Retina (tissue), 1 donor: ENCODE data around the gene MAP7.

Experiments used
- DNase-seq: peaks from one replicate; pipeline ENCODE4 v3.0.0-alpha.2; 2016

The MAP7 gene

DNA sequence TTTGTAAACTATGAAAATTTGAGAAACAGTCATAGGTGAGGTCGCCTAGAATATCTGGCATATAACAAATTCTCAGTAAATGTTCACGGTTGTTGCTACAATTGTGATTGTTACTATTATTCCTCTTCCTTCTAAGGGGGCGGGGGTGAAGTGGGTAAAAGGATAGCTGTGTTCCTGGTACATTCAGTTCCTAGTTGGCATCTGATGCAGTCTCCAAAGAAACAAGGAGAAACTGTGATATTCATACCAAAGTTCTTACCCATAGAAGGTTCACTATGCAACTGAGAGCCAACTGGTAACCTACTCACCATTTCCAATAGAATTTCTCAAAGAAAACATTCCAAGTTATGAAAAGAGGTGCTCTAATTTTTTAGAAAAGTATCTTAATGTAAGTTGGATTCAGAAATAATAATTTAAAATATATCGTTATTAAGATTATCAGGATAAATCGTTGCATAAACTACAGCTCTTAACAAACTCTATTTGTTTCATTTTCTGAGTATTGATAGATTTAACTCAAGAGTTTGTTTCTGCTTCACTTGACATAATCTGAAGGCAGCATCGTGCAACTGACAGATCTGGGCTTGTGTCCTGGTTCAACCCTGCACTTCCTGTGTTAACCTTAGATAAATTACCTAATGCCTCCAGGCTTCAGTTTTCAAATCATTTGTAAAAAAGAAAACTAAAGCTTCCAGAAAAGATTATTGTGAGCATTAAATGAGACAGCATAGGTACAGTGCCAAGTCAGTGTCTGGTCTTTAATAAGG is 13.3 kb upstream of the MAP7 start:
- DNase-seq: no peak

- no peak for DNase-seq
These were observed 12.0 kb upstream of the MAP7 start for GRCh38 chr6:136562211-136562610.

DNA sequence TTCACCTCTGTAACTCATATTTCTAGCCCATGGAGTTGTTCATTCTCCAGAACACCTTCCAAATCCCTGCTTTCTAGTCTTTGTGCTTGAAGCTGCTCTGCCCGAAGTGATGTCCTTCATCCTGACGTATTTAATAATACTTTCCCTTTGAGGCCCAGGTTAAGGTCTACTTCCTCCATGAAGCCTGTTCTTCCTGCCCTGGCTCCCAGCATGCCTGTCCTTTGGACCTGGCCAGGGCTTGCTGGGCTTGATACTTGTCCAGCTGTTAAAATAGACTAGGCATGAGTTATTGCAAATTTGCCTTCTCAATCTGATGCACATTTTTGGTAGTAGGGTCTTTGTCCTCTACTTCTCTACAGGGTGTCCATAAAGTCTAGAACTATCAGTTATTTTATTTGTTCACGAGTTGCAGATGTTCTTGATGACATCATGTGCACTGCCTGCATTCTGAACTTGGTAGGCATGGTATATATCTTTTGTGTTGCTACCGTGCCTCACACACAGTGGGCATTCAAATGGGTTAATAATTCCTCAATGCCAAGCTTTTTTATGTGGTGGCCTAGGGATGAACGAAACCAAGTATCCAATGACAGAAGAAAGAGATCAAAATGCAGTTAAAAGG is 3.1 kb upstream of the MAP7 start:
- DNase-seq: no peak

- no peak for DNase-seq
These were observed 1.8 kb upstream of the MAP7 start for GRCh38 chr6:136552054-136552453.

- peak; percentile 35 for DNase-seq
These were observed 881 bp upstream of the MAP7 start for GRCh38 chr6:136551103-136551502.

GRCh38 chr6:136550045-136550329 is 235 bp downstream of the MAP7 start:
- no peak for DNase-seq

DNA sequence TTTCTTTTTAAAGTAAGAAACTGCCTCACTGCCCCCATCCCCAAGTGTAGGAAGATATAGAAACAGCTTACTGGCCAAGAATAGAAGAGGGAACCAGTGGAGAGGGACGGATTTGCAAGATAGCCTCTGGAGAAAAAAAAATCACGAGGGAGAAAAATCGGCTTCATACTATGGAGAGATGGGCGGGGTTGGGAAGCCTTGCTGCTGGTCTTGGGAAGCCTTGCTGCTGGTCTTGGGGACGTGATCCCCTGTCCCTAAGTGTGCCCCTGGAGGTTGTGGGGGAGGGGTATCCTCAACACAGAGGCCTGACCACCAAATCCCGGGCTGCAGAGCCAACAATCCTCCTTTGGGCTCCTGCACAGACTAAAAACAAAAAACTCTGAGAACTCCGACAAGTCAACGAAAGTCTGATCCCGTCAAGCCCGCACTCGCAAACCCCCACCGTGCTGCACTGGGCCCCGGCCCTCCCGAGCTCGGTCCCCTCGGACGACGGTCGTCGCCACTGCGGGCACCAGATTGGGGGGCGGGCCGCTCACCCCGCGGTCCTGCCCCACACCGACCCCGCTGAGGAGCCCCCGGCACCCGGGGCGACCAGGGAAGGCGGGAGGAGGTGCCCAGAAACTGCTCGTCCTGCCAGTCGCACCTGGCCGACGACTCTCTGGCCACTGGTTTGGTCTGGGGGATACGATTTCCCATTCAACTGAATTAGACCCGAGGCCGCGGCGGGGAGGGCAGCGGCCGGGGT is 750 bp downstream of the MAP7 start:
- peak; percentile 52 for DNase-seq

- no peak for DNase-seq
These were observed 1.5 kb downstream of the MAP7 start for GRCh38 chr6:136548582-136549299.

DNA sequence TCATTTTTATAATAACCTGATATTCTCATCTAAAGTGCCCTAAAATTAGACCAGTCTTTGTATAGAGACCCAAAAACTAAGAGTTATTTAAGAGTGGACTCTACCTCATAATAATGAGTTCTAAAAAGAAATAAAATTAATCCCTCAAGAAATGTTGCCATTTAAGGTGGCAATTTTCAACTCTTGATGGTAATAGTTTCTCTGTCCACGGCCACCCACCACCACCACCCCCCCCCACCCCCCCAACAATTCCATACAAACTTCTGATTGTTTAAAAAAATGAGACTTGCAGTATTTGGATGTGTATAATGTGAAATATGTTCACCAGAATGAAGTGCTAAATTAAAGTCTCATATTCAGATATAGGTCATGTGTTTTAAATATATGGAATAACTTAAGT is 2.4 kb downstream of the MAP7 start:
- no peak for DNase-seq

DNA sequence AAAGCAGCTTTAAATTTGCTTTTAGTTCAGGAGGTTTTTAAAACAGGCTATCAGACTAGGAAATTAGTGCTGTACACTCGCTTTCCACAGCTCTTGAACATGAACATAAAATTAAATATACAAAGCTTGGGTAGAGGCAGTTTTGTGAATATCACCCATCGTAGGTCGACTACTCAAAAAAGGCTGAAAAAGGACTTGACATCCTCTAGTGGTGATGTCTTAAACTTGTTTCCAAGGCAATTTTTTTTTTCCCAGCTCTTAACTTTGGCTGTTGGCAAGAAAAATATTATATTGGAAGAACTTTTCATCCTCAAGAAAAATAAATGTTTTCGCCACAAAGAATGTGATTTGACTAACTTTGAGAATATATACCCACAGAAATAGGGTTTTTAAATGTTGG is 2.9 kb downstream of the MAP7 start:
- DNase-seq: peak; percentile 38

DNA sequence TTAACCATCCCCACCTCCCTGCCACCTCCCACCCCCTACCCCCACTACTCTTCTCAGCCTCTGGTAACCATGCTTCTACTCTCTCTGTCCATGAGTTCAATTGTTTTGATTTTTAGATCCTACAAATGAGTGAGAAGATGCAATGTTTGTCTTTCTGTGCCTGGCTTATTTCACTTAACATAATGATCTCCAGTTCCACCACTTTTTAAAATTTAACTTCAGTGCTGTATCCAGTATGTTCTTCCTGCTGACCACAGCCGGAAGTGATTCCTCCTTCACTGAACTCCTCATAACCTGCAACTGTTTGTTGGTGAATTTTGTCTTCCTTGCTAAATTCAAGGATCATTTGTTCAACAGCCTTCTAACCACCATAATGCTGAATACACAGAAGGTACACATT is 3.9 kb downstream of the MAP7 start:
- no peak for DNase-seq

DNA sequence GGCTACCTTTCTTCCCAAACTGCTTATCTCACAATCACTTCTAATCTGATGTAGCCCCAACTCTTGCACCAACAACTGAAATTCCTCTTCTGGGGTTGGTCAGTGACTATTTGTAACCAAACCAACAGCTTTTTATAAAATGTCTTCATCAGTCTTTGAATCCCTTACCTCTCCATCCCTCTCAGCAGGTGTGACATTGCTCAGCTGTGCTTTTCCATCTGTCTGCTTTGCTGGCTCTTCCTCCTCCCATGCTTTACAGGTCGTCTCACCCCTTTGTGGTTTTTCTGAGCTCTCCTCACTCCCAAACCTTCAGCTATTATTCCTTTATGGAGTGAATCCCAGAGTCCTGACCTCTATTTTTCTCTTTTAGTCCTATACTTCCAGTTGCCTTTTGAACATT is 5.9 kb downstream of the MAP7 start:
- no peak for DNase-seq

DNA sequence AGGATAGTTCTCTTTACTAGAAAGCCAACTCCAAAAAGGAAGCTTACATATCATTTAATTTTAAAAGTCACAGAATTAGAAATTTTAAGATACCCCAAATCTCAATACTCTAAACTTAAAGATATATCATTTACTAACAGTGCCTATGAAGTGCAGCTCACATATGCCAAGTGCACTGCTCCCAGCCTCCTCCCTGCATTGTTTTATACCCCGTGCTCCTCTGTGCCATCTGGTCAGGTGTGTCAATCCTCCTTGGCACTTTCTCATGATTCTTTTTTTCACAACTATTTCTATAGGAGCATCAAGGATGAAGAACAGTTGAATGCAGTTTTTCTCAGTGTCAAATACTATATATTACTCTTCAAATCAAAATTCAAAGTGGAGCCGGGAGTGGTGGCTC is 8.8 kb downstream of the MAP7 start:
- DNase-seq: no peak

DNA sequence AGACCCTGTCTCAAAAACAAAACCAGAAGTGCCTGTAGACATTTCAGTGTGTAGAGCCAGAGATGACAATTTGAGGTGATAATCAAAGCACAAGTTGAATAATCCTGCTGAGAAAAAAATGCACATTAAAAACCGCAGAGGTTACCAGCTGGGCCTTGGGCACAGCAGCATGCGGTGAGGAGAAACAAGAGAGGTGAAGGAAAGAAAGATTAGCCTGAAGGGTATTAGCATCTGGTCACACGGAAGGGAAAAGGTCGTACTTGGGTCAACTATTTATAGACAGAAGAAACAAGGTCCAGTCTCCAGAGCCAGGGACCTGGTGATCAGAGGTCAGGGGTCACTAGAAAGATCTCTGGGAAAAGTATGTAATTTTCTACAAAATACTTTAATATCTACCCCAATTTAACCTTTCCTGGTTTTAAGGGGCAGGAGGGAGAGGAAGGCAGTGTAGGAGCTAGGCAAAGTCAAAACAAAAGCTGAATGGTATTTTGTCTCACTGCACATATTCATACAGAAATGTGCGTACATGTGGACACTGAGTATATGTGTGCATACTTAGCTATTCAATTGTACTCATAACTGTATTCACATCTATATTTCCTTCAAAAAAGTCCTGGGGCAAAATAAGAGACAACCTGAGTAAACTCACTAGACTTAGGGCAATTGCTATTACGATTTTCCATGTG is 10.1 kb downstream of the MAP7 start:
- DNase-seq: no peak

GRCh38 chr6:136538836-136539235 is 11.4 kb downstream of the MAP7 start:
- no peak for DNase-seq

DNA sequence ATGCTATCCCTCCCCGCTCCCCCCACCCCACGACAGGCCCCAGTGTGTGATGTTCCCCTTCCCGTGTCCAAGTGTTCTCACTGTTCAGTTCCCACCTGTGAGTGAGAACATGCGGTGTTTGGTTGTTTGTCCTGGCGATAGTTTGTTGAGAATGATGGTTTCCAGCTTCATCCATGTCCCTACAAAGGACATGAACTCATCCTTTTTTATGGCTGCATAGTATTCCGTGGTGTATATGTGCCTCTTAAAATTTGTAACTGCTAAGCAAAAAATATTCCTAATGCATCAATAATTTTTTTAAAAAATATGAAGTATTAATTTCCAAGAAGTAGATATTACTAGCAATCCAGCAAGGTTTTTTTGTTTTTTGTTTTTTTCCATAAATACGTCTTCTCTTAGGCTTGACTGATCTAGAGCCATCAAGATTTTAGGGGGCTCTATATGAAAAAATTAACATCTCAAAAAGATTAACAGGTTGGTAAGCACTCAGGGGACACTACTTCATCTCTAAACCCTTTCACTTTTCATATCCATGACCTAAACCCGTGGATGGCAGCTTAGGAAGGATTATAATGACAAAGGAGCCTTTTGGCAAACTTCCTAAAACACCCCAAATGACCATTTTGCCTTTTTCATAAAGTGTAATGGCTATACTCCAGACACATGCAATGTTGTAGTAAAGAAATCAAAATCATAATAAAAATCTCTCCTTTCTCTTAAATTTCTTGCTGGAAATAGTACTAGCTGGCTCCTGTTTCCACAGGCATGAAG is 14.2 kb downstream of the MAP7 start:
- DNase-seq: no peak

GRCh38 chr6:136535017-136535765 is 15.0 kb downstream of the MAP7 start:
- no peak for DNase-seq

DNA sequence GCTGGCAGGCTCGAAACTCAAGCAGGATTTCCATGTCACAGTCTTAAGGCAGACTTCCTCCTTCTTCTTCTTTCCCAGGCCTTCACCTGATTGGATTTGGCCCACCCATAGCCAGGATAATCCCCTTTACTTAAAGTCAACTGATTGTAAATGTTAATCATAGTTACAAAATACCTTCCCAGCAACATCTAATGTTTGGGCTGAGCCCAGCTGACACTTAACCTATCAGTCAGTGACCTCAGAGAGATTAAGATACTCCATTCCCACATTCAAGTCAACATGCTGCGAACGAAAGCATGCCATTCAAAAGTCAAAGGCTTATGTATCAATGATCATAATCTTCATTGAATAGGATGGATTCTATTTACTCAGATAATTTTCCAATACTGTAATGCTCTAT is 16.0 kb downstream of the MAP7 start:
- DNase-seq: no peak

- DNase-seq: no peak
These were observed 16.7 kb downstream of the MAP7 start for GRCh38 chr6:136533487-136533886.

GRCh38 chr6:136532030-136532429 is 18.2 kb downstream of the MAP7 start:
- no peak for DNase-seq

GRCh38 chr6:136529710-136530109 is 20.5 kb downstream of the MAP7 start:
- no peak for DNase-seq

DNA sequence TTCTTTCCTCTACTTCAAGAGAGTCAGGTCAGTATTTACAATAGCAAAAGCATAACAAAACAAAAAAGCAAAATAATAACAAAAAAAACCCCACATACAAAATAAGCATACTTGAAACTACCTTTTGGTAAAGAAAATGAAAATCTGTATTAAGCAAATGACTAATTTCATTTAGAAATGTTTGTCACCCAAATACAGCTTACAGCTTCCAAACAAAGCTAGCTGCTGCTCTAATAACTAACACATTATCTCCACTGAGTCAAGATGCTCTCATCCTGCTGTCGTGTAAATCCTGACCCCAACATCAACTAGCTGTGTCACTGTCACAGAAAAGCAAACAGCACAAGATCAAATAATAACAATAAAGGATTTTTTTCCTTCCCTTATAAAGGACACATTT is 21.7 kb downstream of the MAP7 start:
- no peak for DNase-seq
